GM12873 (cell line): ENCODE data around the gene GRIK2.

Experiments
- CTCF ChIP-seq: IDR thresholded peaks from 2 replicates; pipeline ENCODE4 v1.5.1; 2012; ENCODE audit warnings: low read depth, mild to moderate bottlenecking, moderate library complexity, low read length, control low read depth; ENCODE audit not compliant: insufficient read depth; ENCODE audit errors: missing control alignments

GRIK2 gene

GRCh38 chr6:102114402-102114801 lies 720.9 kb downstream of the GRIK2 start:
- peak; percentile 32 for TF ChIP-seq CTCF

GRCh38 chr6:102115911-102116310 lies 722.4 kb downstream of the GRIK2 start:
- TF ChIP-seq CTCF: no peak

- TF ChIP-seq CTCF: no peak
These were observed 724.5 kb downstream of the GRIK2 start for GRCh38 chr6:102118034-102118433.
